Kidney epithelial cell (primary cell): ENCODE results near the gene HS3ST4. TPM values are rescaled to one million over a fixed set of nuclear protein-coding genes. Genes with fewer than 3 reads are reported as not detected.

Source experiments
- DNase-seq: peaks from one replicate; pipeline ENCODE4 v3.0.0-alpha.2; 2010; ENCODE audit warnings: low read depth
- H3K27me3 ChIP-seq: 2 replicates; pipeline ENCODE4 v1.6.0; 2011; ENCODE audit warnings: low read length; ENCODE audit not compliant: control insufficient read depth, insufficient read depth
- H3K36me3 ChIP-seq: 2 replicates; pipeline ENCODE4 v1.5.1; 2011; ENCODE audit warnings: low read length; ENCODE audit not compliant: control insufficient read depth, insufficient read depth
- H3K4me3 ChIP-seq: 2 replicates; pipeline ENCODE4 v1.5.1; 2011; ENCODE audit warnings: low read depth, mild to moderate bottlenecking, control low read depth, low read length
- total RNA-seq: library from RNA; depleted of rRNA; stranded (reverse); fragments of >200 nt; gene quantifications from 2 replicates; pipeline ENCODE4 v1.2.3, GENCODE V29; 2015
- TF ChIP-seq, protein P1 (sequence below): IDR thresholded peaks from 2 replicates; pipeline ENCODE4 v1.5.1; 2011; ENCODE audit warnings: mild to moderate bottlenecking, moderate library complexity, low read length, control low read depth, inconsistent platforms; ENCODE audit not compliant: insufficient read depth, poor library complexity, severe bottlenecking

HS3ST4 gene
- total RNA-seq, 1 donor from 2014 or later, result 0.21 TPM

DNA sequence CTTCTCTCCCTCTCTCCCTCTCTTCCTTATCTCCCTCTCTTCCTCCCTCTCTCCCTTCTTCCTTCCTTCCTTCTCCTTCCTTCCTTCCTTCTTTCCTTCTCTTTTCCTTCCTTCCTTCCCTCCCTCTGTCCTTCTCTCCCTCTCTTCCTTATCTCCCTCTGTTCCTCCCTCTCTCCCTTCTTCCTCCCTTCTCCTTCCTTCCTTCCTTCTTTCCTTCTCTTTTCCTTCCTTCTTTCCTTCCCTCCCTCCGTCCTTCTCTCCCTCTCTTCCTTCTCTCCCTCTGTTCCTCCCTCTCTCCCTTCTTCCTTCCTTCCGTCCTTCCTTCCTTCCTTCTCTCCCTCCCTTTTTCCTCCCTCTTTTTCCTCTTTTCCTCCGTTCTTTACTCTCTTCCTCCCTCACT lies 38.6 kb downstream of the HS3ST4 start:
- no peaks in the 10 kb centered on the region for H3K27me3 ChIP-seq
- no peaks in the 10 kb centered on the region for H3K36me3 ChIP-seq
- DNase-seq, result no peak
- TF ChIP-seq, protein P1, sequence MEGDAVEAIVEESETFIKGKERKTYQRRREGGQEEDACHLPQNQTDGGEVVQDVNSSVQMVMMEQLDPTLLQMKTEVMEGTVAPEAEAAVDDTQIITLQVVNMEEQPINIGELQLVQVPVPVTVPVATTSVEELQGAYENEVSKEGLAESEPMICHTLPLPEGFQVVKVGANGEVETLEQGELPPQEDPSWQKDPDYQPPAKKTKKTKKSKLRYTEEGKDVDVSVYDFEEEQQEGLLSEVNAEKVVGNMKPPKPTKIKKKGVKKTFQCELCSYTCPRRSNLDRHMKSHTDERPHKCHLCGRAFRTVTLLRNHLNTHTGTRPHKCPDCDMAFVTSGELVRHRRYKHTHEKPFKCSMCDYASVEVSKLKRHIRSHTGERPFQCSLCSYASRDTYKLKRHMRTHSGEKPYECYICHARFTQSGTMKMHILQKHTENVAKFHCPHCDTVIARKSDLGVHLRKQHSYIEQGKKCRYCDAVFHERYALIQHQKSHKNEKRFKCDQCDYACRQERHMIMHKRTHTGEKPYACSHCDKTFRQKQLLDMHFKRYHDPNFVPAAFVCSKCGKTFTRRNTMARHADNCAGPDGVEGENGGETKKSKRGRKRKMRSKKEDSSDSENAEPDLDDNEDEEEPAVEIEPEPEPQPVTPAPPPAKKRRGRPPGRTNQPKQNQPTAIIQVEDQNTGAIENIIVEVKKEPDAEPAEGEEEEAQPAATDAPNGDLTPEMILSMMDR, result no peak
- H3K4me3 ChIP-seq, result no peak overlapping the region

DNA sequence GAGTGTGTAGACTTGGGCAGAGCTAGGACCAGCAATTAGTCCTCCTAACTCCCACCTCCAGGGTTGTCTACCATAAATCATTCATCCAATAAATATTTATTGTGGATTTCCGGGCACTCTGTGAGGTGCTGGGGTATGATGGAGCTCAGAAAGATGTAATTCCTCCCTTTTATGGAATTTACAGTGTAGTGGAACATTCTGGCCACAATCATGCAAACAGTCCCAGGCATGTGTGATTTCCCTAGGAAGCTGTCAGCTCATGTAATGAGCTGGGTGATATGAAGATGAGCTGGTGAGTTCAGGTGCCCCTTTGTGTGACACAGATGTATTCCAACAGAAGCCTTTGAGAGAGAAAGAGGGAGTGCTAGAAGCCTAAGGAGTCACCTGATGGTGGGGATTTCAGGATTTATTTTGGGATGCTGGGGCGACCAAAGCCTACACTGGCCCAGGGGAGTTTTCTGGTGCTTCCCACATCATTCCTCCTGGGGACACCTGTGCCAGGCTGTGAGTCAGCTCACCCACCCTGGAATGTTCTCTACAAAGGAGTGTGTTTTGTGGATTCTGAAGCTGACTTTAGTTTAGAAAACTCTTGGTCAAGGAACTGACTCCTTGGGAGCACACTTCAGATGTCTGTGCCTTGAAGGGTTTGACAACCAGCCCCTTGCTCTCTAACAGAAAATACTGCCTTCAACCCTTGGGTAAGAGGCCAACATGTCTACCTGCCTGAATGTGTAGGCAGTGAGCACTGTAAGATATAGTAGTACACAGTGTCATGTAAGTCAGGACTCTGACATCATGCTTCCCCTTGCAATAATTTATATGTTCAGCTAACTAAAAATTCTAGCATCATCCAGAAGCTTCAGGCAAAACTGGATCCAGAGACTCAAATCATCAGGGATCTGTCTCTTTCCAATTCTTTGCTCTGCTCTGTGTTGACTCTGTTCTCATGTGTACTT lies 42.9 kb downstream of the HS3ST4 start:
- DNase-seq, result no peak
- Histone ChIP-seq H3K4me3 (no peak overlapping the region), H3K36me3 (no peaks in the 10 kb centered on the region), H3K27me3 (no peaks in the 10 kb centered on the region)
- TF ChIP-seq, protein P1, result no peak

DNA sequence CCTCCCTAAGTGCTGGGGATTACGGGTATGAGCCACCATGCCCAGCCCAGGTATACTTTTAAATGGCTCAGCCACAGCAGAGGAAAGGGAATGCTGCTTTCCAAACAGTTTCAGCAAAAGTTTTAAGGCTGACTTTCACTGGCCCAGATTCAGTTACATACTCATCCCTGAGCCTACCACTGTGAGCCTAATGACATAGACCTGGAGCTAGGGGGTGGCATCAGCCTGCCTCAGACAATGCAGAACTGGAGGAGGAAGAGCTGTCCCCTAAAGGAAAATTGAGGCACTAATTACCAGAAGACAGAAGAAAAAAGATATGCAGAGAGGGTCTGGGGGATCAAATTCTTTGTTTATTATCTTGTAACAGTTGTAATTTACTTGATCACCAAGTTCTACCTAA lies 43.9 kb downstream of the HS3ST4 start:
- Histone ChIP-seq H3K27me3 (no peaks in the 10 kb centered on the region), H3K4me3 (no peak overlapping the region), H3K36me3 (no peaks in the 10 kb centered on the region)
- DNase-seq, result no peak
- TF ChIP-seq, protein P1, result no peak

DNA sequence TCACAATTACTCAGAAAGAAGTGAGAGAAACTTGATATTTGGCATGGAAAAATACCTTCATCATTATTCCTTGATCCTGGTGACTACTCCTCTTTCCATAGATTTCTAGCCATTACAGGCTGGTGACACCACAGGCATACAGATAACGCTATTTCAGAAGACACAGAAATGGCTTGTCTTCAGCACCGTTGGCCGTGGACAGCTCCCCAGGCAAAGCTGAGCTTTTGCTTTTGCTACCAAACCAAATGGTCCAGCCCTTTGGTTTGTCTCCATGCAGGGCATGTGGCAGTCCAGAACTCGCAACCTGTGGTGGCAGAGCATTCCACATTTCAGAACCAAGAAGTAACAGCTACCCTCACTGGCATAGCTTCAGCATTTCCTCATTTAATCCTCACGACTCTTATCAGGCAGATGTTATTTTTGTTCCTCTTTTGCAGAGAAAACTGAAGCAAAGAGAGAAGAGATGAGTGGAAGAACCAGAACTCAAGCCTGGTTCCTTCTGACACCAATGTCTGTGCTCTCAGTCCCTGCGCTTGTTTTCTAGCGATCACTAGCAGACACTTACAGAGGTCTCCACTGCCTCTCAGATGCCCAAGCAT lies 55.5 kb downstream of the HS3ST4 start:
- no peak overlapping the region for H3K4me3 ChIP-seq
- DNase-seq, result no peak
- no peaks in the 10 kb centered on the region for H3K36me3 ChIP-seq
- TF ChIP-seq, protein P1, result no peak
- H3K27me3 ChIP-seq, result no peaks in the 10 kb centered on the region

DNA sequence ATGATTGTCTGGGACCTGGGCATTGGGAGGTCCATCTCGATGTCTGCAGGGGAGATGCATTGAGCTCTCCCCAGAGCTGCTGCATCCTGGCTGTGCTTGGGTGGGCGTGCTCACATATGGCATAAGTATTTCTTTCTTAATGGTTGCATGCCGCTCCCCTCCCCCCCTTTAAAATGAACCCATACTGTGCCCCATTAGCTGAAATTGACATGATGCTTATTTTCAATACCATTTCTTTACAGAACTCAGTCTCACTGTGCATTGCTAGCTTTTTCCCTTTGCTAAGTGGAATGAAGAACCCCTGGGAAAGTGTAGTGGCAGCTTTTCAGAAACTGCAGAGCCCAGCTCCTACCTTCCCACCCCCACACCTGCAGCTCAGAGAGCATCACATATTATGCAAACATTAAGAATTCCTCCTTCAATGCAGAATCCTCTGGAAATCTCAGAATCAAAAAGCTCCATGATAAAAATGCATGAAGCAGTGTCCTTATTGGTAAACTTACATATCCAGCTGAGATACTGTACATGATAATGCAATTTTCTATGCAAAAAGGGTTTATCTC lies 56.4 kb downstream of the HS3ST4 start:
- H3K27me3 ChIP-seq, result no peaks in the 10 kb centered on the region
- TF ChIP-seq, protein P1, result no peak
- no peaks in the 10 kb centered on the region for H3K36me3 ChIP-seq
- H3K4me3 ChIP-seq, result no peak overlapping the region
- DNase-seq, result no peak
